HCT116 (cell line): ENCODE measurements around the gene KRT86.

Source experiments
- POLR2AphosphoS5 ChIP-seq: IDR thresholded peaks from 2 replicates; pipeline ENCODE4 v1.6.1; 2011; ENCODE audit warnings: mild to moderate bottlenecking, low read depth, low read length, moderate library complexity
- YY1 ChIP-seq: IDR thresholded peaks from 2 replicates; pipeline ENCODE4 v1.6.1; 2011; ENCODE audit warnings: low read length, low read depth, moderate library complexity, mild to moderate bottlenecking; ENCODE audit not compliant: insufficient replicate concordance; ENCODE audit errors: extremely low read depth
- ZFX ChIP-seq: fragments of 450-650 bp; IDR thresholded peaks from 2 replicates; pipeline ENCODE4 v1.6.1; 2017
- TF ChIP-seq, protein P1 (sequence below), 3 experiments: fragments of 200-600 bp in 1 of 3; sonication (generic) in 1 of 3; IDR thresholded peaks in 2 of 3; conservative IDR thresholded peaks in 1 of 3; 2 replicates each; pipeline ENCODE4 v1.5.1; 2012 to 2017; ENCODE audit warnings: low read depth in 2 of 3, low read length in 2 of 3, antibody characterized with exemption in 1 of 3, borderline replicate concordance in 1 of 3, control low read depth in 1 of 3, mild to moderate bottlenecking in 1 of 3, mixed read lengths in 1 of 3, mixed run types in 1 of 3, moderate library complexity in 1 of 3; ENCODE audit not compliant: insufficient read depth in 1 of 3

DNA sequence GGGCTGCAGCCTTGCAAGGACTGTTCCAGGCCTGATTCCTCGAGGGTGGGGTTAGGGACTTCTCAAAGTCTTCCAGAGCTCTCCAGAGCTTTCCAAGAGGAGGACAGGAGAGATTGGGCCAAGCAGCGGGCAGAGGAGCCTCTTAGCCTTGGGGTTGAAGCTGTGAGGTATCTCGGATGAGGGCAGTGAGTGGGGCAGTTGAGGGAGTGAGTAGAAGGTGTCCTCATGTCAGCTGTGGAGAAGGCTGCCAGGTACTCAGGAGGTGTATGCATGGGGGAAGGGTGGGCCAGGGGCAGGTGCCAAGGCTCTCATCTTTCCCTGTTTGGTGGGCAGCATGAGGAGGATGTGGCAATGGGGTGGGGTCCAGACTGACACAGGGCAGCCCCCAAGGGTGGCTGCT is 39.0 kb downstream of the KRT86 start:
- TF ChIP-seq, protein P1, sequence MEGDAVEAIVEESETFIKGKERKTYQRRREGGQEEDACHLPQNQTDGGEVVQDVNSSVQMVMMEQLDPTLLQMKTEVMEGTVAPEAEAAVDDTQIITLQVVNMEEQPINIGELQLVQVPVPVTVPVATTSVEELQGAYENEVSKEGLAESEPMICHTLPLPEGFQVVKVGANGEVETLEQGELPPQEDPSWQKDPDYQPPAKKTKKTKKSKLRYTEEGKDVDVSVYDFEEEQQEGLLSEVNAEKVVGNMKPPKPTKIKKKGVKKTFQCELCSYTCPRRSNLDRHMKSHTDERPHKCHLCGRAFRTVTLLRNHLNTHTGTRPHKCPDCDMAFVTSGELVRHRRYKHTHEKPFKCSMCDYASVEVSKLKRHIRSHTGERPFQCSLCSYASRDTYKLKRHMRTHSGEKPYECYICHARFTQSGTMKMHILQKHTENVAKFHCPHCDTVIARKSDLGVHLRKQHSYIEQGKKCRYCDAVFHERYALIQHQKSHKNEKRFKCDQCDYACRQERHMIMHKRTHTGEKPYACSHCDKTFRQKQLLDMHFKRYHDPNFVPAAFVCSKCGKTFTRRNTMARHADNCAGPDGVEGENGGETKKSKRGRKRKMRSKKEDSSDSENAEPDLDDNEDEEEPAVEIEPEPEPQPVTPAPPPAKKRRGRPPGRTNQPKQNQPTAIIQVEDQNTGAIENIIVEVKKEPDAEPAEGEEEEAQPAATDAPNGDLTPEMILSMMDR (IDR thresholded peaks at IDR 0.05 in 2 of 3, conservative IDR thresholded peaks at IDR 0.05 in 1 of 3; ENCODE audit: borderline replicate concordance in 1 of 3, insufficient read depth in 1 of 3, low read depth in 2 of 3, low read length in 2 of 3), result no peak
- no peak for TF ChIP-seq POLR2AphosphoS5
- TF ChIP-seq YY1, result no peak
- TF ChIP-seq ZFX, result no peak
